DMS153 treated with DMSO at 0.1 percent for 48 hours (cell line): ENCODE results near the gene ASPSCR1.
"Not testable (repeated sequence)": the region's sequence is repeated elsewhere in the genome, so short reads cannot be mapped to it uniquely, and the experiment has no call there.

Source experiments
- DNase-seq: peaks from one replicate; lab custom pipeline; 2025; ENCODE audit not compliant: unreplicated experiment; lab: John Stamatoyannopoulos, UW

Gene ASPSCR1

DNA sequence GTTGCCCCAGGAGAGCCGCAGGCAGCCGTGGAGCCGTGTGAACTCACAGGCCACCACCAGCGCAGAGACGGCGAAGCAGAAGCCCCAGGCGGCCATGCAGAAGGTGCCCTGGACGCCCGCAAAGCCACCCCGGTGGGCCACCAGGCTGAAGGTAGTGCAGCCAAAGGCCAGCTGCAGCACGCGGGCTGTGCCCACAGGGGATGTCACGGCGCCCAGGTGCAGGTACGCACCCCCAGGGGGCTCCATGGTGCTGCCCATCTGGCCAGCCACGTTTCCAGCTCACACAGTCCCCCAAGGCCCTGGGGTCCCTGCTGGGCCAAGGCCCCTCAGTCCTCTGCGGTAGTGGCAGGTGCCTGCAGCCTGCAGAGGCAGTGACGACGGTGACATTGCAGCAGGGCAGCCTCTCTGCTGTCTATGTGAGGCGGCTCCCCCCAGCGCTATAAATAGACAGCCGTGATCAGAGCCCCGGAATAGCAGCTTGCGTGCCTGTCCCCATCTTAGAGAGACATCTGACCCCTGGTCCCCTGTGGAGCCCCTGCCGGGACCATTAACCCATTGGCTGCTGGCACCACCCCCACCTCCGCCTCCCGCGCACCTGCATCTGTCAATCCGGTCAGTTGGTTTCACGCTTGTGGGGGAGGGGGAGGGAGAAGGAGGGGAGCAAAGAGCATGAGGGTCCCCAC is 35.8 kb upstream of the ASPSCR1 start:
- no peak for DNase-seq

DNA sequence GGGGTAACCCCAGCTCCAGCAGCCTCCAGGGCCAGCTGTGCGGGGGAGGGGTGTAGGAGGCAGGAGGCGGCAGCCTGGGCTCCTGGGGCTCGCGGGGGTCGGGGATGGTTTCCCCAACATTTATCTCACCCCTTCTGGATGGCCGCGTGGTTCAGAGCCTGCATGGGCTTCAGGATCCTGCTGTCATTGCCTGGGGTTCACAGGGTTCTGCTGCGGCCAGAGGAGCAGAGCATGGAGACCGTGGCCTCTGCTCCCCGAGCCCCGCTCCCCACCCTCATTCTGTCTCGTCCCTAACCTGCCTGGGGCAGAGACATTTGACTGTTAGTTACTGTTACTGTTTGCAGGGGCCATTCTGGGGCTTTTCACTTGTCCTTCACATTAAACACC is 35.3 kb upstream of the ASPSCR1 start:
- DNase-seq, result no peak

DNA sequence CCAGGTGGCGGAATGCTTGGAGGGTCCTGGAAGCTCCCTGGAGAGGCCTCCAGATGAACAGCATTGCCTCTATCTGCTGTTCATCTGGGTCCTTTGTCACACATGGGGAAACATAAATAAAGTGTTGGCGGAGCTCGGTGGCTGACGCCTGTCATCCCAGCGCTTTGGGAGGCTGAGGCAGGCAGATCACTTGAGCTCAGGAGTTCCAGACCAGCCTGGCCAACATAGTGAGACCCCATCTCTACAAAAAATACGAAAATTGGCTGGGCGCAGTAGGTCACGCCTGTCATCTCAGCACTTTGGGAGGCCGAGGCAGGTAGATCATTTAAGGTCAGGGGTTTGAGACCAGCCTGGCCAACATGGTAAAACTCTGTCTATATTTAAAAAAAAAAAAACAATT is 32.6 kb upstream of the ASPSCR1 start:
- no peak for DNase-seq

DNA sequence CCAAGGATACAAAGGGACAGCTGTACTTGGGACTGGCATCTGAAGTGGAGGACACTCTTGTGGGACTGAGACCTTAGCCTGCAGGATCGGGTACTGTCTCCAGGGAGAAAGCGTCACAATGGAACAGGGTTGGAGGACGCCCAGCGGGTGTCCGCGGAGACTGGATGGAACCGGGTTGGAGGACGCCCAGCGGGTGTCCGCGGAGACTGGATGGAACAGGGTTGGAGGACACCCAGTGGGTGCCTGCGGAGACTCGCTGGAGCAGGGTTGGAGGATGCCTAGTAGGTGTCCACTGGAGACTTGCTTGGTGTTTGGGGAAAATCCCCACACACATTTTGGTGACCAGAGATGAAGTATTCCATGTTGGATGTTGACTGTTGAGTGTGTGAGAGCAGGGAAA is 30.2 kb upstream of the ASPSCR1 start, which contains the start of gene MYADML2:
MYADML2 (minus strand) TSS at position 45 of the 400 bp plus-strand sequence. CDS start 5,492 bp downstream, outside the sequence.
- no peak for DNase-seq

DNA sequence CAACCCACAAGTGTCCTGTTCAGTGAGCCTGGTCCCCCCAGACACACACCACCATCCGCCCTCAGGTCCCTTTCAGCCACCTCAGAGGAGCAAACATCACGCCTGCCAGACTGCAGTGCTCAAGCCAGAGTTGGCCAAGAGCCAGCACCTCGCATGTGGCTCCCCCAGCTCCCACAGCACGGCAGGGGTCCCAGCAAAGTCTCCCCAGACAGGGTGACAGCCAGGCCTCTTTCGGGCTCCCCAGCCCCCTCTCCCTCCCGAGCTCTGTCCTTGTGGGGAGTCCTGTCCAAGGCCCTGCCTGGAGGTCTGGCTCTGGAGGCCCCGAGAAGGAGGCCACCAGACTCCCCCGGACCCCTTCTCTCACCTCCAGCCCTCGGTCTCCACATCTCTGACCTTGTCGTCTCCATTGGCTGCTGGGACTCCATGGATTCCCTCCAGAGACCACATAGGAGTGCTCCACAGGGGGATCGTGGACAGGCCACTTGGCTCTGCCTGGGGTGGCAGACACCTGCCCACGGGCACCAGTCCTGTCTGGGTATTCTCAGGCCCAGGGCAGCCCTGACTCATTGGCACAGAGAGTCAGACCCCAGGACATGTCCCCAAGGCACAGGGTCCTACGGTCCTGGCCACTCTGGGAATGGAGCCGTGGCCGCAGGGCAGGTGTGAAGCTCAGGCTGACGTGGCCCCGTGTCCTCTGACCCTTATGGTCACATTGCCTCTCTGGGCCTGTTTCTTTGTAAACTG is 28.6 kb upstream of the ASPSCR1 start:
- no peak for DNase-seq

DNA sequence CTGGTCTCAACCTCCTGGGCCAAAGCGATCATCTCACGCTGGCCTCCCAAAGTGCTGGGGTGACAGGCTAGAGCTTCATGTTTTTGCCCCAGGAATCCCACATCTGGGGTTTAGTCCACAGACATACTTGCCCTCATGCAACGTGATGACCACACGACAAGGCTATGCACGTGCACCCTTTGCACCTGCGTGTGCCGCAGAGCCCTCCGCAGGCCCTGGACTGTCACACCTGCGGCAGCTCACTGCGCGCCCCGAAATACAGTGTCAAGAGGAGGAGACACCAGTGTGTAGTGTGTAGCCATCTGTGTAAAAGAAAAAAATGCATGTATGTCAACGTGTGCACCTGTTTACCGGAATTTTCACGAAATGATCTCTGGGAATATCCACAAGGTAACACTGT is 26.9 kb upstream of the ASPSCR1 start:
- no peak for DNase-seq

DNA sequence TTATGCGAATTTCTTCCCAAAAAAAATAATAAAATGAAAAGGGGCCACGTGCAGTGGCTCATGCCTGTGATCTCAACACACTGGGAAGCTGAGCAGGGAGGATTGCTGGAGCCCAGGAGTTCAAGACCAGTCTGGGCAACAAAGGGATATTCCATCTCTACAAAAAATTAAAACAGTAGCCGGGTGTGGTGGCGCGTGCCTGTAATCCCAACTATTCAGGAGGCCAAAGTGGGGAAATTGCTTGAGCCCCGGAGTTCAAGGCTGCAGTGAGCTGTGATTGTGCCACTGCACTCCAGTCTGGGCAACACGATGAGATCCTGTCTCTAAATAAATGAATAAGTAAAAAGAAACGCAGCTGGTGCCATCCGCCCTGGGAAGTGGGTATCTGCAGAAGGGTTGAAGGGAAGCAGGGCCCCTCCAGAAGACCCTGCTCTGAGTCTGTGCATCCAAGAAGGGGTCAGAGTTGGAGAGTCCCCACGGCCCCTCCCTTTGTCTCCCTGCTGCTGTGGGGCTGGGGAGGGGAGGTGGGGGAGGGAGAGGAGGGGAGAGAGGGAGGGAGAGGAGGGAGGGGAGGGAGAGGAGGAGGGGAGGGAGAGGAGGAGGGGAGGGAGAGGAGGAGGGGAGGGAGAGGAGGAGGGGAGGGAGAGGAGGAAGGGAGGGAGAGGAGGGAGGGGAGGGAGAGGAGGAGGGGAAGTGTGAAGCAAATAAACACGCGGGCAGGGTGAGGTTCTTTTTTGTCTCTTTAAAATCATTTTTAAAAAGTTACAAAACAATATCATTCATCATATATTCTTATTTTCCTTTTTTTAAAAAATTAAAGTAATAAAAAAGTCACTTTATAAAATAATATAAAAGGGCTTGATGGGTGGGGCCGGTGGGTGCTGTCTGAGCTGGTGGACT is 25.4 kb upstream of the ASPSCR1 start:
- DNase-seq, result no peak

DNA sequence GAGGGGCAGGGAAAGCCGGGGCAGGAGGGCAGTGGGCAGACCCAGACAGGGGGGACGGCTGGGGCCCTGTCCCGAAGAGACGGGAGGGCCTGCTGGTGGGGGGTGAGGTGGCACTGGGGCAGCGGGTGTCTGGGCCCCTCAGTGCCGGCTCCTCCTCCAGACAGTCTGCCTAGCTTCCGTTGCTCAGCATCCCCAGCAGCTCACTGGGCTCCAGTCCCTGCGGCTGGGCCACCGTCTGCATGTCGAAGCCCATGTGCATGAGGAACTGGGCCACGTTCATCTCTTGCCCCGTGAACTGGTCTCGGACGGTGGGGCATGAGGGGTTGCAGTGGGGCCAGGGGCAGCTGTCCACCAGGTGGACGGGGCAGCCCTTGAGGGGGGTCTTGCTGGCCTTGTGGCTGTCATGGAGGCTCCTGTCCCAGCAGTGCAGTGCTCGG is 24.6 kb upstream of the ASPSCR1 start:
- DNase-seq, result no peak

DNA sequence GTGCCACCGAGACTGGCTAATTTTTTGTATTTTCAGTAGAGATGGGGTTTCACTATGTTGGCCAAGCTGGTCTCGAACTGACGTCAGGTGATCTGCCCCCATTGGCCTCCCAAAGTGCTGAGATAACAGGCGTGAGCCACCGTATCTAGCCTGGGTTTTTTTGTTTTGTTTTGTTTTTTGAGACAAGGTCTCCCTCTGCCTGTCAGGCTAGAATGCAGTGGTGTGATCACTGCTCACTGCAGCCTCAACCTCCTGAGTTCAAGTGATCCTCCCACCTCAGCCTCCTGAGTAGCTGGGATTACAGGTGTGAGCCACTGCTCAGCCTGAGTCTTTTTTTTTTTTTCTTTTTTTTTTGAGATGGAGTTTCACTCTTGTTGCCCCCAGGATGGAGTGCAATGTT is 24.0 kb upstream of the ASPSCR1 start:
- DNase-seq, result not testable (repeated sequence)

DNA sequence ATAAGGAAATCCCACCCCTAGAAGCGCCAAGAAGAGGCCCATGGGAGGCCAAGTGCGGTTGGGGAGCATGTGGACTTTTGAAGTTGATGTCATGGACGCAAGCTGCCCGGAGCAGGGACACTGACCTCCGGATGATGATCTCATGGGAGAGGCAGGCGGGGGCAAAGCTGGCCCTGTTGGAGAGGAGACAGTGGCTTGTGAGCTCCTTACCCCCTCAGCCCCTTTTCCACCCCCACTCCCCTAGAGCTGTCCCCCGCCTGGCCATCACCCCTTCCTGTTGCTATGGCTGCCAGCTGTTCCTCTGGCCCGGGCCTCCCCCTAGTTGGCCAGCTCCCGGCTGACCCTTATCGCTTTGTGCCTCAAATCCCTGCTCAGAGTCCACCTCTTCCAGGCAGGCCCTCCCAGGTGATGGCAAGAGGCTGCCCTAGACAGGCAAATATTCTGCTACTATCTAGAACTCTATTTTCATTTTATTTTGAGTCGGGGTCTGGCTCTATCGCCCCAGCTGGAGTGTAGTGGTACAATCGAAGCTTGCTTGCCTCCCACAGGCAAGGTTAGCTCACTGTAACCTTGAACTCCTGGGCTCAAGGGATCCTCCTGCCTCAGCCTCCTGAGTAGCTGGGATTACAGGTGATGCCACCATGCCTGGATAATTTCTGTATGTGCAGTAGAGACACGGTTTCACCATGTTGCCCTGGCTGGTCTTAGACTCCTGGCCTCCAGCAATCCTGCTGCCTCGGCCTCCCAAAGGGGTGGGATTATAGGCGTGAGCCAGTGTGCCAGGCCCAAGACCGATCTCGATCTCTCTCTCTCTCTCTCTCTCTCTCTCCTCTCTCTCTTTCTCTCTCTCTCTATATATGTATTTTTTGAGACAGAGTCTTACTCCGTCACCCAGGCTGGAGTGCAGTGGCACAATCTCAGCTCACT is 23.0 kb upstream of the ASPSCR1 start:
- no peak for DNase-seq

DNA sequence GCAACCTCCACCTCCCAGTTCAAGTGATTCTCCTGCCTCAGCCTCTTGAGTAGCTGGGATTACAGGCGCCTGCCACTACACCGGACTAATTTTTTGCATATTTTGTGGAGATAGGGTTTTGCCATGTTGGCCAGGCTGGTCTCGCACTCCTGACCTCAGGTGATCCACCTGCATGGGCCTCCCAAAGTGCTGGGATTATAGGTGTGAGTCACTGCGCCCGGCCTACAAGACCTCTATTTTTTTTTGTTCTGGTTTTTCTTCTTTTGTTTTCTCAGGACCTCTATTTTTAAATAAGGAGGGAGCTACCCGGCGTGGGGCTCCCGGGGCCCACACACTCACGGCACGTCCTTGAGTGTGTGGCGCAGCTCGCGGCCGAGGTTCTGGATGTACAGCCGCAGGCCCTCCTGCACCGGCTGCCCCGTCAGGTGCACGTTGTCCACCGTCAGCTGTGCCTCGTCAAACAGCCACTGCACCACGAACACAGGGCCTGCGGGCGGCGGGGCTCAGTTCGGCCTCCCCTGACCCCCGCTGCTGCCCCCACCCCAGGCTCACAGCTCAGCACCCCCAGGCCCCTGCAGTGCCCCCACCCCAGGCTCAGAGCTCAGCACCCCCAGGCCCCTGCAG is 22.3 kb upstream of the ASPSCR1 start:
- no peak for DNase-seq

DNA sequence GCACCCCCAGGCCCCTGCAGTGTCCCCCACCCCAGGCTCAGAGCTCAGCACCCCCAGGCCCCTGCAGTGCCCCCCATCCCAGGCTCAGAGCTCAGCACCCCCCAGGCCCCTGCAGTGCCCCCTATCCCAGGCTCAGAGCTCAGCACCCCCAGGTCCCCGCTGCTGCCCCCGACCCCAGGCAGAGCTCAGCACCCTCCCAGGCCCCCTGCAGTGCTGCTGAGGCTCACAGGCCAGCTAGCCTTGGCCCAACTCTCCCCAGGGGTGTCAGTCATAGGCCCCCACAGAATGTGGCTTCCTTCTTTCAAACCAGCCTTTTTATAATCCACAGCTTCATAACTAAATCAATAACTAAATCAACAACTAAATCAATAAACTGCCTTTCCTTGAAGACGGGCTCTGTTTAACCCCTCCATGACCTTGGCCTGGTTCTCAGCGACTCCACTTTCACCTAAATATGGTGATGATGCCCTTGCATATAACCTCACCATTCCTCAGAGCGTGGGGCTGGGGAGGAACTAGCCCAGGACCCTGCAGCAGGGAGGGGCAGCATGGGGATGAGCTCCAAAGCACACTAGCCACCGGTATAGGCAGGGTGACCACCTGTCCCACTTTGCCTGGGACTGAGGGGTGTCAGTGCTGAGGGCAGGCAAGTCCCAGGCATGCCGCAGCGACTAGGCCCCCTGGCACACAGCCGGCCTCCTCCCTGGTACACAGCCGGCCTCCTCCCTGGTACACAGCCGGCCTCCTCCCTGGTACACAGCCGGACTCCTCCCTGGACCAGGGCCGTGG is 21.5 kb upstream of the ASPSCR1 start:
- no peak for DNase-seq

DNA sequence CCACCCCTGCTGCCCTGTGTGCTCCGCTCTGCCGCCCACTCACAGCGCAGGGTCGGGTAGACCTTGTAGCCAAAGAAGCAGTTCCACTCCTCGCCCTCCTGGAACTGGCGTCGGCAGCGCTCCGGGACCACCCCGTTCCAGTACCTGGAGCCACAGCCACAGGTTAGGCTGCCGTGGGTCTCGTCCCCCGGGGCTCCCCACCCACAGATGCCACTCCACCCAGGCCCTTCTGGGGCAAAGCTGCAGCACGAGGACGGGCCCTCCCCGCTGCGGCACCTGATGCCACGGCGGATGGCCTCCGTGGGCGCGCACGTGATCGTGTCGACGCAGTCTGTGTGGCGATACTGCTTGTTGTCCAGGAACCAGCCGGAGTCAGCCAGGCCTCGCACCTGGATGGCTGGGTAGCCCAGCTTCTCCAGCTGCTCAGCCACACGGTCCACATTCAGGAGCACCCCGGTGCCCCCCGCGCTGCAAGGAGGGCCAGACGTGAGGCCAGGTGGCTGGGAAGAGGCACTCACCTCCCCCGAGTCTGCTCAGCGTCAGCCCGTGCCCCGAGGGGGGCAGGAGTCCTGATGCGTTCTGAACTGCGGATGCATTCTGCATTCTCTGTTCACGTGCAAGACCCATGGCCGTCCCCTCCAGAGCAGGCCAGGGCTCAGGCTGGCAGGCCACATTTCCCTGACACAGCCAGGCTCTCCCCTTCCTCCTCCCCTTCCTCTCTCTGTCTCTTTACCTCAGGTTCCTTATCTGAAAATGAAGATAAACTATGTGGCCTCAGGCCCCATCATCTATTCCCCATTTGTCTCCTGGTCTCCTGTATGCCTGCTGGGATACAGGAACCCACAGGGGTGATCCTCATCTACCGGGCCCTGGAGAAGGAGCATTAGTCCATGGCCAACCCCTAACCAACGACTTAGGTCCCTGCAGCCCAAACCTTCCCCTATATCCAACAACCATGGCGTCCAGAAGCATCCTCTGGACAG is 20.5 kb upstream of the ASPSCR1 start:
- no peak for DNase-seq

DNA sequence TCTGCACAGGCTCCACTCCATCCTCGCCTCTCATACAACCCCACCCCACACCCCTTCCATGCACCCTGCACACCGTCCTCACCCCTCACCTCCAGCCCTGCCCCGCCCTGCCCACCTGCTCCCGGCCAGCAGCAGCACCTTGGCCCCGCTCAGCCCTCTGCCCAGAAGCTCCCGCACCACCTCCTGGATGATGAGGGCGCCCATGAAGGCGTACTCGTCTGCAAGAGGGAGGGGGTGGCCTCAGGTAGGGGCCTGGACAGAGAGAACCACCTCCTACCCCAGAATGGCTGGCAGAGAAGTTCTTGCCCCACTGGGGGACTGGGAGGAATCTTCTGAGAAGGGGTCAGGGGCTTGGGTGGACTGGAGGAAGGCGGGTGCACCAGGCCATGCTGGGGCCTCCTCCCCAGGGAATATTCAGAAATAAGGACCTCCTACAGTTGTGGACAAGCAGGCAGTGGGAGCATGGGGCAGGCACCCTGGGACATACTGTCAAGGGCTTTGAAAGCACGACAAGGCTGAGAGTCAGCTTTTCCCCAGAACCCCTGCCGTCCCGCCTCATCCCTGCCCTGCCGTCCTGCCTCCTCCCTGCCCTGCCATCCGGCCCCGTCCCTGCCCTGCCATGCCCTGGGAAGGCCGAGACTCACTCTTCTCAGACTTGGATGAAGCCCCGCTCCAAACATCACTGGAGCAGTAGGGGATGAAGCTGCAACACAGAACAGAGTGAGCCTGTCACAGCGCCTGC is 19.6 kb upstream of the ASPSCR1 start:
- no peak for DNase-seq

DNA sequence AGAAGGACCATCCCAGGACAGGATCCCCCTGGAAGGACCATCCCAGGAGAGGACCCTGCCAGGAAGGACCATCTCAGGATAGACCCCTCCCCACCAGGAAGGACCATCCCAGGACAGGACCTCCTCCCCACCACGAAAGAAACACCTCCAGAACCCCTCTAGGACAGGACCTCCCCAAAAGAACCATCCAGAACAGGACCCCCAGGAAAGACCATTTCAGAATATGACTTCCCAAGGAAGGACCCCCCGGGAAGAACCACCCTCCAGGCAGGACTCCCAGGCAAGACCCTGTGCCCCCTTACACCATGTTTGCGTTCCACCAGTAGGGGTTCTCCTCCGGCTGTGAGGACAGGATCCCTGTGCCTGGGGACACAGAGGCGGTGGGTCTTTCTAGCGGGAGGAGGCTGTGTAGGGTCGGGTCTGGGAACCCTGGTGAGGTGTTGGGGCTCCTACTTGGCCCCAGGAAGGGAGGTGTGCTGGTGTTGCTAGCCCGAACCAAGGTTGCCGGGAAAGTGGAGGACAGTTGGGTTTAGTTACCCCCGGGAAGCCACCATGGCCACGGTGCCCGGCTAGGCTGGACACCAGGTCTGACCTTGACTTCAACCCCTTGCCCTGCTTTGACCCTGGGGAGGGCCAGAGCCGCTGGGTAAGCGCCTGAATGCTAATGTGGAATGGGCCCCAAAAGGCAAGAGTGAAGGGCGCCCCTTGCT is 18.6 kb upstream of the ASPSCR1 start:
- no peak for DNase-seq

DNA sequence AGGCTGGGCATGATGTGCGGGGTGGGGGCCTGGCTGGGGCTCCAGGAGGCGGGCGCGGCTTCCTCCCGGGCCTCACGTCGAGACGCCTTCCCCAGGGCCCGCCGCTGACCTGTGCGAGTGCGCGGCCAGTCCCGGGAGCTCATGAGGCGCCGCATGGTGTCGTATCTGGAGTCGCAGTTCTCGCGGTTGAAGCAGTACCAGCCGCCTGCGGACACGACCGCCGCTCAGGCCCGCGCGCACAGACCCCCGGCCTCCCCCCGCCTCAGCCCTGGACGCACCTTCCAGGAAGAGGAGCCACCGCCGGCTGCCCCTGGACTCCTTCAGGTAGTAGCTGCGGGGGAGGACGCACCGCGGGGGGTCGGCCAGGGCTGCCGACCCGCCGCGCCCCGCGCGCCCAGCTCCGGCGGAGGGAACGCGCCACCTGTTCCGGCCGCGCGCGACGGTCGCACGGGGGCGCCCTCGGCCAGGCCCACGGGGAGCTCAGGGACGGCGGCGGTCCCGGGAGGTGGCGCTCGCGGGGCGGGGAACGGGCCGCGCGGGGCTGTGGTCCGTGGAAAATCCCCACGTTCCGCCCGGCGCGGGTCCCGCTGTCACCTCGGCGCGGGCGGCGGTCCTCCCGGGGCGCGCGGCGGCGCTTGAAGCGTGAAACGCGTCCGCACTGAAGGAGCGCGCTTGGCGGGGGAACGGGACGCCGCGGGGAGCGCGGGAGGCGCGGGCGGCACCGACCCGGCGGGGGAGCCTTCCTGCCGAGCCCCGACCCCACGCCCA is 17.9 kb upstream of the ASPSCR1 start:
- peak; percentile 24 for DNase-seq
